Caco-2 (cell line): ENCODE results near the gene GNAI1. TPM values are rescaled to one million over a fixed set of nuclear protein-coding genes. Genes with fewer than 3 reads are reported as not detected.

Source experiments
- BruUV-seq: library from RNA; stranded (reverse); fragments of 400-500 nt; replicated peaks from 2 replicates; lab custom pipeline; 2021; lab: Mats Ljungman, UMichigan
- CTCF ChIA-PET: fragments of 300-600 bp; sonication (Branson Sonifier 250); formaldehyde crosslinking; loops from one replicate; lab custom pipeline; 2022; ENCODE audit warnings: antibody characterized with exemption; lab: Charles Lee
- POLR2A ChIA-PET: fragments of 300-600 bp; sonication (Branson Sonifier 250); formaldehyde crosslinking; loops from one replicate; lab custom pipeline; 2022; ENCODE audit warnings: antibody characterized with exemption; lab: Charles Lee
- DNase-seq, 2 experiments: peaks; one replicate each; pipeline versions ENCODE4 v3.0.0 to v3.0.0-alpha.2; 2020 to 2022
- H3K27me3 ChIP-seq: replicated peaks from 2 replicates; pipeline ENCODE4 v1.6.0; 2011; ENCODE audit warnings: low read length; ENCODE audit not compliant: control insufficient read depth, insufficient read depth
- H3K36me3 ChIP-seq: 2 replicates; pipeline ENCODE4 v1.5.1; 2011; ENCODE audit warnings: low read length; ENCODE audit not compliant: control insufficient read depth, insufficient read depth
- H3K4me1 ChIP-seq: fragments of 250-450 bp; sonication (Bioruptor Pico); 2 replicates; pipeline ENCODE4 v1.5.1; 2020; ENCODE audit warnings: mild to moderate bottlenecking
- H3K4me3 ChIP-seq: 2 replicates; pipeline ENCODE4 v1.5.1; 2011; ENCODE audit warnings: low read depth, mild to moderate bottlenecking, control low read depth, low read length
- H3K9me3 ChIP-seq: fragments of 250-450 bp; sonication (Bioruptor Pico); 2 replicates; pipeline ENCODE4 v1.5.1; 2020; ENCODE audit warnings: mild to moderate bottlenecking, moderate library complexity
- H3K27ac Mint-ChIP-seq: one replicate; pipeline ENCODE4 v1.8.0; 2022; ENCODE audit warnings: mixed read lengths; ENCODE audit not compliant: unreplicated experiment
- H3K27me3 Mint-ChIP-seq: one replicate; pipeline ENCODE4 v1.8.0; 2022; ENCODE audit warnings: mixed read lengths; ENCODE audit not compliant: insufficient read depth, unreplicated experiment
- H3K36me3 Mint-ChIP-seq: one replicate; pipeline ENCODE4 v1.8.0; 2022; ENCODE audit warnings: mild to moderate bottlenecking, mixed read lengths; ENCODE audit not compliant: insufficient read depth, unreplicated experiment
- H3K4me1 Mint-ChIP-seq: one replicate; pipeline ENCODE4 v1.8.0; 2022; ENCODE audit warnings: low read depth, mixed read lengths; ENCODE audit not compliant: unreplicated experiment
- H3K4me3 Mint-ChIP-seq: one replicate; pipeline ENCODE4 v1.8.0; 2022; ENCODE audit warnings: mild to moderate bottlenecking, moderate library complexity, mixed read lengths; ENCODE audit not compliant: unreplicated experiment
- H3K9me3 Mint-ChIP-seq: one replicate; pipeline ENCODE4 v1.8.0; 2022; ENCODE audit warnings: mixed read lengths; ENCODE audit not compliant: unreplicated experiment
- intact Hi-C: fragments of 100-400 bp; cut with micrococcal nuclease; formaldehyde crosslinking; loops from one replicate; pipeline ENCODE4 v1.10.0; 2022; ENCODE audit not compliant: unreplicated experiment
- total RNA-seq: library from RNA; stranded (reverse); gene quantifications from 2 replicates; pipeline ENCODE4 v1.2.3, GENCODE V29; 2022
- TF ChIP-seq, protein P1 (sequence below), 2 experiments: fragments of 200-600 bp in 1 of 2; IDR thresholded peaks; 1 replicate in 1 of 2; 2 replicates in 1 of 2; pipeline versions ENCODE4 v1.5.1 to v1.8.0; 2011 to 2022; ENCODE audit warnings: antibody characterized with exemption in 1 of 2, control low read depth in 1 of 2, inconsistent platforms in 1 of 2, low read depth in 1 of 2, low read length in 1 of 2, mild to moderate bottlenecking in 1 of 2, moderate library complexity in 1 of 2; ENCODE audit not compliant: insufficient read depth in 1 of 2, severe bottlenecking in 1 of 2, unreplicated experiment in 1 of 2

GNAI1 gene
- total RNA-seq, 1 experiment from 2014 or later = 2.1 TPM

DNA sequence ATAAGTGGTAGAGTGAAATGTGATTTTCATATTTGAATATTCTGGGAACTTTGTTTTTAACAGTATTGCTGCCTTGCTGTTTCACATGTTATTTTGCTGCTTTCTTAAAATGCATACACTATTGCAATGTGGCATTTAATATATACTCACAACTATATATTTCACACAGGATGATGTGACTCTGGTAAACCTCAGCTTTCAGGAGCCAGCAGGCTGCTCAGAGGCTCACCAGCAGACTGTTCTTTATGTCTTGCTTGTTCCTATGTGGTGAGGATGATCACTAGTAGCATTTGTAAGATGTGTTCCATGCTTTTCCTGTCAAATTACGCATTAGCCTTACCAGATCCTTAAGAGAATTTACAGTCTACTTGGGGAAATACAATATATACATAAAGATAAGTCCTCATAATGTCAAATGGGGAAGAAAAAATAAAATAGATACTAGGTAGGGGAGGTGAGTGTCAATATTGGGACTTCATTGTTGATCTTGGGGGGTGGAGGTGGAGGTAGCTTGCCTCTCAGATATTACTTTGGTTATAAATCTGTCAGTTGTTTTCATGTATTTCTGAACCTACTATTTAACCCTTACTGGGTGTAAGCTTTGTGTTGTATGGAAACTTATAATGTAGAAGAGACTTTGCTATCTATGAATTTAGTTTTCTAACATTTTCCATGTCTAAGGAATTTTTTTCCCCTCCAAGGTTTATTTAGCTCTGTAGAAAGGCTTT lies 8.4 kb downstream of the GNAI1 start:
- H3K4me3 ChIP-seq = no peak overlapping the region
- DNase-seq = no peak
- H3K9me3 Mint-ChIP-seq = no peaks in the 10 kb centered on the region
- H3K4me3 Mint-ChIP-seq = no peak overlapping the region
- peaks cover 12% of the 10 kb centered on the region for H3K4me1 Mint-ChIP-seq
- H3K27me3 ChIP-seq = no peaks in the 10 kb centered on the region
- ChIA-PET POLR2A (no interaction called here), CTCF (no interaction called here)
- no TSS peak for BruUV-seq
- no peaks in the 10 kb centered on the region for H3K36me3 ChIP-seq
- TF ChIP-seq, protein P1, sequence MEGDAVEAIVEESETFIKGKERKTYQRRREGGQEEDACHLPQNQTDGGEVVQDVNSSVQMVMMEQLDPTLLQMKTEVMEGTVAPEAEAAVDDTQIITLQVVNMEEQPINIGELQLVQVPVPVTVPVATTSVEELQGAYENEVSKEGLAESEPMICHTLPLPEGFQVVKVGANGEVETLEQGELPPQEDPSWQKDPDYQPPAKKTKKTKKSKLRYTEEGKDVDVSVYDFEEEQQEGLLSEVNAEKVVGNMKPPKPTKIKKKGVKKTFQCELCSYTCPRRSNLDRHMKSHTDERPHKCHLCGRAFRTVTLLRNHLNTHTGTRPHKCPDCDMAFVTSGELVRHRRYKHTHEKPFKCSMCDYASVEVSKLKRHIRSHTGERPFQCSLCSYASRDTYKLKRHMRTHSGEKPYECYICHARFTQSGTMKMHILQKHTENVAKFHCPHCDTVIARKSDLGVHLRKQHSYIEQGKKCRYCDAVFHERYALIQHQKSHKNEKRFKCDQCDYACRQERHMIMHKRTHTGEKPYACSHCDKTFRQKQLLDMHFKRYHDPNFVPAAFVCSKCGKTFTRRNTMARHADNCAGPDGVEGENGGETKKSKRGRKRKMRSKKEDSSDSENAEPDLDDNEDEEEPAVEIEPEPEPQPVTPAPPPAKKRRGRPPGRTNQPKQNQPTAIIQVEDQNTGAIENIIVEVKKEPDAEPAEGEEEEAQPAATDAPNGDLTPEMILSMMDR (IDR thresholded peaks at IDR 0.05; ENCODE audit: insufficient read depth in 1 of 2, low read depth in 1 of 2, low read length in 1 of 2, severe bottlenecking in 1 of 2, unreplicated experiment in 1 of 2) = no peak
- no peaks in the 10 kb centered on the region for H3K36me3 Mint-ChIP-seq
- H3K9me3 ChIP-seq = no peaks in the 10 kb centered on the region
- peaks cover 9% of the 10 kb centered on the region for H3K27me3 Mint-ChIP-seq
- intact Hi-C loops = no loop called here
- H3K27ac Mint-ChIP-seq = no peak overlapping the region
- no peaks in the 10 kb centered on the region for H3K4me1 ChIP-seq

DNA sequence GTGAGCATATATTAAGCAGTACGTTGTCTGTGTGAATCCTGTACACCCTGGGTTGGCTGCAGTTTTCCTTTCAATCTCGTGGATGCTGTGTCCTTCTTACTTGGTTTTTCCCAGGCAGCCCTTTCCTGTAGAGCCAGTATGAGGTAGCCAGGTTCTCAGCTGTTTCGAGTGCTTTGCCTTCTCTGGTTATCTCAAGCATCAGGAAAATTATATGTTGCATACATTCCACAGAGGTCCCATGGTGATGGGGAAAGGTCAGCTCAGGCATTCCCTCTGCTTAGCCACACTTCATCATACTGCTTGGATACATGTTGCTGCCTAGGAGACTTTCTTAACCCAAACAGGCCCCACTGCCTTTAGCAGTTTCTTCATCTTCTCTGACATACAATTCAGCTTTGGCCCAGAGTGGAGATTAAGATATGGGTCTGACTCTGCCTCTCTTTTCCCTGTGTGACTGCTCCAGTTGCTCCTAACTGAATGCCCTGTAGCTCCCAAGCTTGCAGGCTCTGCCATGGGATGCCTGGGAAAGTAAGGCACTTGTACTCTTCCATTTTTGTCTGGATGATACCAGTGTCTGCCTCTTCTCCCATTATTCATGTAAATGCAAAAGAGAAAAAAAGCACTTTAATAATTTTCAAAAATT lies 11.3 kb downstream of the GNAI1 start:
- no peaks in the 10 kb centered on the region for H3K36me3 ChIP-seq
- intact Hi-C loops = no loop called here
- DNase-seq = no peak
- no peaks in the 10 kb centered on the region for H3K9me3 ChIP-seq
- Mint-ChIP-seq H3K4me3 (no peak overlapping the region), H3K36me3 (no peaks in the 10 kb centered on the region), H3K27ac (no peak overlapping the region), H3K9me3 (no peaks in the 10 kb centered on the region), H3K27me3 (peaks cover 6% of the 10 kb centered on the region), H3K4me1 (peaks cover 12% of the 10 kb centered on the region)
- ChIA-PET POLR2A (no interaction called here), CTCF (no interaction called here)
- H3K27me3 ChIP-seq = no peaks in the 10 kb centered on the region
- no TSS peak for BruUV-seq
- no peak overlapping the region for H3K4me3 ChIP-seq
- H3K4me1 ChIP-seq = no peaks in the 10 kb centered on the region
- TF ChIP-seq, protein P1 (IDR thresholded peaks at IDR 0.05; ENCODE audit: insufficient read depth in 1 of 2, low read depth in 1 of 2, low read length in 1 of 2, severe bottlenecking in 1 of 2, unreplicated experiment in 1 of 2) = no peak

DNA sequence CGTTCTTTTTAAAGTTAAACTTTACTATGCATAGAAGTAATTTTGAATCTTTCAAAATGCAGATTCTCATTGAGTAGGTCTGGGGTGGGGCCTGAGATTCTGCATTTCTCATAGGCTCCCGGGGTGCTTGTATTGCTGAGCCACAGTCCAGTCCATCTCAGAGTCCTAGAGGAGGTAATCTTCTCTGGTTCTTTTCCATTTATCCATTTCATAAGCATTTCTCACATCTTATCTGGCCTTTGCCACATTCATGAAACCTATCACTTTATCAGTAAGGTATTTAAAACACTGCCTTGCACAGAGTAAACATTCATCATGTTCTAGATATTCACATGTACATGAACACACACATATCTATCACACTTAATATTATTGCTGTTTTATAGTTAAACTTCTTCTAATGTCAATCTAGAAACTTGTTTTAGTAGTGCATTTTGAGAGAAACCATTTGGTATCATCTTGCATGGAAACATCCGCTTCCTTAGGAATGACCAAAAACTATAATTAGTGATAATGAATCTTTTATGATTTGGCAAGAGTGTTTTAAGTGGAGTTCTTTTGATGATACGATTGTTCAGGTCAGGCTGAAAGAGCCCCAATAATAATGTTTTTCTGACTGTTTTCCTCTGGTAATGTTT lies 12.0 kb downstream of the GNAI1 start:
- Histone ChIP-seq H3K9me3 (no peaks in the 10 kb centered on the region), H3K27me3 (no peaks in the 10 kb centered on the region), H3K4me1 (no peaks in the 10 kb centered on the region), H3K36me3 (no peaks in the 10 kb centered on the region), H3K4me3 (no peak overlapping the region)
- DNase-seq = no peak
- no peak overlapping the region for H3K27ac Mint-ChIP-seq
- TF ChIP-seq, protein P1 (IDR thresholded peaks at IDR 0.05; ENCODE audit: insufficient read depth in 1 of 2, low read depth in 1 of 2, low read length in 1 of 2, severe bottlenecking in 1 of 2, unreplicated experiment in 1 of 2) = no peak
- no peaks in the 10 kb centered on the region for H3K9me3 Mint-ChIP-seq
- no TSS peak for BruUV-seq
- intact Hi-C loops = no loop called here
- no peaks in the 10 kb centered on the region for H3K36me3 Mint-ChIP-seq
- H3K4me1 Mint-ChIP-seq = peaks cover 12% of the 10 kb centered on the region
- POLR2A ChIA-PET = no interaction called here
- CTCF ChIA-PET = no interaction called here
- H3K27me3 Mint-ChIP-seq = peaks cover 2% of the 10 kb centered on the region
- H3K4me3 Mint-ChIP-seq = no peak overlapping the region
